CD4-positive, alpha-beta T cell treated with Interleukin-12 subunit alpha and Interleukin-12 subunit beta, for 1 hour (primary cell): ENCODE results near the gene SMOC2.

ENCODE experiments used
- DNase-seq: peaks from one replicate; pipeline ENCODE4 v3.0.0-alpha.2; 2020

Gene SMOC2

GRCh38 chr6:168448243-168448855 lies 7.4 kb downstream of the SMOC2 start:
- no peak for DNase-seq

DNA sequence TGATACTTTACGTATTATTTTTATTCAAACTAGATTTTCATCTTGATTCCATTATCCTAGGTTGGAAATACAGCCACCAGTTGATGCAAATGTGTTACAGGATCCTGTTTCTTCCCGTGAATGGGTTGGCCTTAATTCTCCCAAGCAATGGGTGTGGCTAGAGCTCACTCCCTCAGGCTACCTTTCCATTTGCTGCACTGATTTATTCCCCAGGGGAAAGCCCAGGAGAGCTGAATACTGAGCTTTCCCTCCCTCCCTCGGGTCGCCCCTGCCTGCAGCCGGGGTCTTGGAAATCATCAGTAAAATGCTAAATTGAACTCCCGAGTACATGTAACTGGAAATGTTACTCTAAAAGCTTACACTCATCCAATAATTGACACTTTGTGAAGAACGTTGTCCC lies 9.9 kb downstream of the SMOC2 start:
- no peak for DNase-seq

DNA sequence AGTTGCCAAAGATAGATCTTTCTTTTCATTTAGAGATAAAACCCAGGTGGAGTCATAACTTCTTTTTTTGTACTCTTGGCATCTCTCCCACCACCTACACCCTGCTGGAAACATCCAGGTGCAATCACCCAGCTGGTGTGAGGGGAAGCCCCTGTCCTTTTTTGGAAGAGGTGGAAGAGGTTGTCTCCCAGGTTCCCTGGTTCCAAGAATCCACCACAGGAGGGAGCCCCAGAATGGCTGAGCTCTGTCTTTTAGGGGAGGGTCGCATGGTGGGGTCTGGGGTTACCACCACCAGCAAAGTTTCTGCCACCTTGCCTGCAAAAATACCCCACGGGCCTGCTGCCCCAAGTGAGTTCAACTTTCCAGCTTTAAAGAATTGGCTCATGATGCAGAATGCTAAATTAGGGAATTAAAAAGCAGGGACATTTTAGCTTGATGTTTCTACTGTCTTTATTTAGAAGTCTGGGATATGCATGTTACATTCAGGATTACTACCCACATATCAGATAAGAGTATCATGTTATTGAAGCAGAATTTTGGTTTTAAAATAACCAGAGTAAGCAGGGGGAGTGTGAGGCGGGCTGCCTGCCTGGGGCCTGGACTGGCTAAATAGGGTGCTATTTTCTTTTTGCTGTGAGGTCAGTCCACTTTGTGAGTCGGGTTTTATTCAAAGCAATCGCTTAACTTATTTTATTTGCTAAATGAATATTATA lies 11.0 kb downstream of the SMOC2 start:
- no peak for DNase-seq

GRCh38 chr6:168452685-168453377 lies 11.8 kb downstream of the SMOC2 start:
- DNase-seq = no peak

DNA sequence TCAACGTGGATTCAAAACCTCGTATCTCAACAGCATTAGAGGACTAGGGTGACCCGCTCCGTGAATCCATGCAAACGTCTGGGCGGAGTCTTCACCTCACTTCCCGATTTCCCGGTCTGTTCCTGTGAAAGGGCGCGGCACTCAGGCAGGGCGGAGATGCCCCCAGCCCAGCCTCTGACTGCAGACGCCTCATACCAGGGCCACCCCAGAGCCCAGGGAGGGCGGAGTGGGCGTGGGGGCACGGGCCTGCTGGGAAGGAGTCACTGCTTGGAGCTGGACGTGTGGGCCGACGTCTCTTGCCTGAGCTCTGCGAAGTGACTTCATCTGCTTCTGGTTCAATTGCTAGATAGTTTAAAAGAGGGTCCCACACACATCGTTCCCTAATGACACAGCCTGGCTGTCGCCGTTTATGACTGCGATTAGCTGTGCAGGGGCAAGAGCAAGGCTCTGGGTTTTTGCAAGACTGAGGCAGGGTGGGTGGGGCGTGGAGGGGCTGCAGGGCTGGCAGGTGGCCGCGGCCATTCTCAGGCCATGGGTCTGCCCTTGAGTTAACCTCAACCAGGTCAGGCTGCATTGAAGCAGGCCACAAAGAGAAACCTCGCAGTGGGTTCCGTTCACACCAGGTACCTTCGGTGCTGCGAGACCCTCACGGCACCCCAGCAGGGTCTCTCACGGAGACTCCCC lies 15.0 kb downstream of the SMOC2 start:
- DNase-seq = no peak

GRCh38 chr6:168456907-168457652 lies 16.1 kb downstream of the SMOC2 start:
- no peak for DNase-seq

- DNase-seq = no peak
Observed at GRCh38 chr6:168457653-168457934, 16.6 kb downstream of the SMOC2 start.

GRCh38 chr6:168458101-168458500 lies 17.1 kb downstream of the SMOC2 start:
- DNase-seq = no peak

DNA sequence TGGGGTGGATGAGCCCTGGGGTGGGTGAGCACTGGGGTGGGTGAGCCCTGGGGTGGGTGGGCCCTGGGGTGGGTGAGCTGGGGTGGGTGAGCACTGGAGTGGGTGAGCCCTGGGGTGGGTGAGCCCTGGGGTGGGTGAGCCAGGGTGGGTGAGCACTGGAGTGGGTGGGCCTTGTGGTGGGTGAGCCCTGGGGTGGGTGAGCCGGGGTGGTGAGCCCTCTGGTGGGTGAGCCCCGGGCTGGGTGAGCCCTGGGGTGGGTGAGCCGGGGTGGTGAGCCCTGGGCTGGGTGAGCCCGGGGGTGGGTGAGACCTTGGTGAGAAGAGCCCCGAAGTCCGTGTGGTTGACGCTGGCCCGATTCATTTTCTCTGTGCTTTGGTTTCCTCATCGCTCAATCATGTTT lies 18.6 kb downstream of the SMOC2 start:
- no peak for DNase-seq

DNA sequence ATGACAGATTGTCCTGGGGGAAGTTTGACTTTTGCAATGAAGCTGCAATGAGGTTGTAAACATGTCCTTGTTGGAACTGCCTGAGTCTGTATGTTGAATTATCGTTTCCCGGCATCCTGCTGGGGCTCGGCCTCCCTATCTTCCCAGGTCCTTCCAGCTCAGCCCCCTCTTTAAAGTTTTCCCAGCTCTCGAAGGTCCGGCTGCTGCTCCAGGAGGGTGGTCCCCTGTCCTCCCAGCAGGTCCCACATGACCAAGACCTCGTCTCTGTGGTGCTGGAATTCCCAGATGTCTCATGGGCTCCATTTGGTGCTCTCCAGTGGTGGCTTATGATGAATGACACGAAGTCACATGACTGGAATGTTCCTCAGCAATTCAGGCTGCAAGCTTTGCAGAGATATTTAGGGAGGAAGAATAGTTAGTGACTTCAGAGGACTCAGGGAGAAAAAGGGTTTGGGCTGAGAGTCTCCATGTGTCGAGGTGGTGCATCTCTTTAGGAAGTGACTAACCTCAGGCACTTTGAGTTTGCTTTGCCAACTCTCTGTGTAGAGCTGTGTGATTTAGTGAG lies 21.4 kb downstream of the SMOC2 start:
- DNase-seq = no peak

DNA sequence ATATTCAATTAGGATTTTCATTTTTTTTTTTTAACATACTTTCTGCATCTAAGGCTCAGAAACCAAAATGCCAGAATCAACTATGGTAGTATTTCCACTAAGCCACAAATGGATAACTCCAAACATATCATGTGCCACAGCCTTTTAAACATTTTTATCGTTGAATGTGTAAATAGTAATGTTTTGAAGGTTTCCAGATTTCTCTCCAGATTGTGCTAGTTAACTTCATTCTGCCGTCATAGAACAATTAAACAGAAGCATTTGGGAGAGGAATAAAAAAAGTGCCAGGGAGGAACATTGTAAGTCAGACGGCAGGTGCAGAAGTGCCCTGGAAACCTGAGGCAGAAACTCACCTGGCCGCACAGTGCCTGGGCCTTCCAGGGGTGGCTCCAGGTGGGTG lies 23.6 kb downstream of the SMOC2 start:
- DNase-seq = no peak

DNA sequence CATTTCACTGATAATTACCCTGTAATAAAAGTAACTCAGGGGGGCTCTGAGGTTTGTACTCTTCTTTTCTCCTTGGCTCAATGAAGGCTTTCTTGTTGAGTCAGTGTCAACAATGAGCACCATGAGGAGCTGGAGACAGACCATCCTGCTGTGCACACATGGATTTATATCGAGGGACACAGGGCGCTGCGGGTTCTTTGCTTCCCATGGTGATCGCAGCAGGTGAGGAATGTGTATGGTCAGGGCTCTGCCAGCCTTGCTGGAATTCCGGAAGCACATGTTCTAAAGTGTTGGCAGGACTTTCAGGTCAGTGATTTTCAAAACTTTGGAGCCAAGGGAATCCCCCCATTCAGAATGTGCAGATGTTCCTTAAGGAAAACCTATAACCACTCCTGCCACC lies 27.1 kb downstream of the SMOC2 start:
- no peak for DNase-seq

DNA sequence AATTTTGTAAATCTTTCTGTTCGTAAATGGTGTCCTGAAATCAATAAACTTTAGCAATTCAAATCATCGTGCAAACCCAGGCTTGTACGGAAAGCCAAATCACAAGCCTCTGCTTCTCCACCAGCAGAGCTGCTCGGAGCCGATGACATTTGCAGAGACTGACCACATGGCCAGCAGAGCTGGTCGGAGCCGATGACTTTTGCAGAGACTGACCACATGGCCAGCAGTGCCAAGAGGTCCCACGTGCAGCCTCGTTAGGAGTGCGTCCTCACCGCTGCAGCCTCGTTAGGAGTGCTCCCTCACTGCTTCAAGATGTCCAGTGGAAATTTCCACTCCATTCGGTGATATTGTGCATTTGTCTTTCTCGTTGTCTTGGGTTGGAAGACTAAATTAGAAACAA lies 28.5 kb downstream of the SMOC2 start:
- DNase-seq = no peak

DNA sequence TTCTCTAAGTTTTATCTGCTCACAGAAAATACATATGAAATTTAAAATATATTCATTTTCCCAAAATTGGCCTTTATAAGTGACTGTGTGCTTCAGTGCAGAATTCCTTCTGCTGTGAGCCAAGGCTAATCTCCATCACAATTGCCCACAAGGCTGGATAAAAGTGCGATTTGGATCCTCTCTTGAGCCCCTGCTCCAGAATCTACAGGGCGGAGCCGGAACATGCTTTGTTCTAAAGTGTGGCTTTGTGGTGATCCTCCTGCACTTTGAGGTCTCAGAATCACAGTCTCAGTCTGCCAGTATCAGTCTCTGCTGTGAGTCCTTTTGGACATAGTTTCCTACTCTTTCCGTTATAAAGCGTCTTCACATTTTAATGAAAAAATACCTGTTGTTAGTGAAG lies 28.9 kb downstream of the SMOC2 start:
- no peak for DNase-seq

DNA sequence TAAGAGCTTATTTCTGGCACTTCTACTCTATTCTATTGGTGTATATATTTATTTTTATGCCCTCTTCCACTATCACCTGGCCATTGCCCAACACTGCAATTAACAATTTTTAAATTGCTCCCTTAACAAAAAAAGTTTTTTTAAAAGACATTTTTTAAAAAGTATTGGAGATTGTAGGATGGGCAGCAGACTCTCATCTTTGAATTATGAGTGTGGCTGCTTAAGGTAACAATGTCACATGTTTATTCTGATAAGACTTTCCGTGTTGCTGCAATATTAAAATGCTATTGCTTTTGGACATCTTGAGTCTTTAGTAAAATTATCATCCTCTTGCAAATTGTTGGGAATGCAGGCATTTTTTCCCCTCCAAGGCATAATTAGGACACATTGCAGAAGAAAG lies 31.4 kb downstream of the SMOC2 start:
- no peak for DNase-seq

DNA sequence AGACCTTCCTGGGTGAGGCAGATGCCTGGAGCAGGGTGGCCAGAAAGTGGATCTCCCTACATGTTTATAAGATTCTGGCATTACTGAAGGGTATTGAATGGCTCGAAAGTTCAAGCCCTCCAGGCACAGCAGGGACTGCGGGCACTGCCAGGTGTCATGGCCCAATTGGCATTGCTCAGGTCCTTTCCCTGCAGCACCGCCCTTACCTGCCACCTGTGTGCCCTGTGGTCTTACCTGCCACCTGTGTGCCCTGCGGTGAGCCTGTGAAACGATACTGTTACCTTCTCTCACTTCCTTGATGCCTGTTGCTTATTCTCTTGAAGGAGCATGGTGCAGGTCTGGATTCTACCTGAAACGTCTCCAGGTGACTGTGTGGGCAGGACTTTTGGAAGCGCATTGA lies 32.2 kb downstream of the SMOC2 start:
- DNase-seq = no peak

GRCh38 chr6:168475188-168476013 lies 34.4 kb downstream of the SMOC2 start:
- no peak for DNase-seq

- no peak for DNase-seq
Observed at GRCh38 chr6:168479421-168479820, 38.4 kb downstream of the SMOC2 start.

GRCh38 chr6:168480481-168480880 lies 39.5 kb downstream of the SMOC2 start:
- DNase-seq = no peak

DNA sequence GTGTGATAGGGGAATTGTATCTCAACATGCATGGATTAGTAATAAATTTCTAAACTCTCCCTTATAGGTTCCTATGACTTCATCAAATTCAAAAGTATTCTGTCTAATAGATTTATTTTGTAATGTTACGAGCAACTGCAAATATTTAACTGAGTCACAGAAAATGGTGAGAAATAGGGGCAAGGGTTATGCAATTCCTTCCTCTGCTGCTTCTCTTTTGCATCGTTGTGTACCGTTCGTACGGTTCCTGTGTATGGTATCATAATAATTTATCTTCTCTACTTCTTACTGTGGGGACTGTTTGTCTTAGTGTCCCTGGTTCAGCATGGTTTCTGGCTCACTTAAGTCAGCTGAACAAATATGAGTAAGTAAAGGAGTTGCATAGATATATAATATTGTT lies 44.8 kb downstream of the SMOC2 start:
- no peak for DNase-seq

GRCh38 chr6:168490757-168491156 lies 49.8 kb downstream of the SMOC2 start:
- no peak for DNase-seq

DNA sequence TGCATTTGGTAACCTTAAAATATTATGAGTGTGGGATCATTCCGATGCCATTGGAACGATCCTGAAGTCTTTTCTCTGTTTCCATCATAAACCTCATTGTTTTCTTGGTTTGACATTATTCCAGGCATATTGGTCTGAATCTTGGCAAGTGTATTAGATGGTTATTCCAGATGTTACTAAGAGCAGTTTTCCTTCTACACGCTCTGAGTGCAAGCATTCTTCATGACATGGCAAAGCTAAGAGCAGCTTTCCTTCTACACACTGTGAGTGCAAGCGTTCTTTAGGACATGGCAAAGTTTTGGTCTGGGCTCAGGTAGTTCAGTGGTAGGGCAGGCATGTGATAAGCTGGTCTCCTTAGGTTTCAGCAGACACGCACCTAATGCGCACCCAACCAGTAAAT lies 53.0 kb downstream of the SMOC2 start:
- no peak for DNase-seq
